Mesendoderm (in vitro differentiated cells): ENCODE measurements around the gene CBFB.

ENCODE experiments used
- DNase-seq: peaks from one replicate; pipeline ENCODE4 v3.0.0; 2013
- H2AK5ac ChIP-seq: 2 replicates; pipeline ENCODE4 v1.6.1; 2013; ENCODE audit warnings: low read length, inconsistent platforms
- H2BK120ac ChIP-seq: 2 replicates; pipeline ENCODE4 v1.6.1; 2013; ENCODE audit warnings: low read depth, mild to moderate bottlenecking, low read length, moderate library complexity, mixed read lengths
- H2BK15ac ChIP-seq: replicated peaks from 2 replicates; pipeline ENCODE4 v1.6.1; 2013; ENCODE audit warnings: low read depth, mild to moderate bottlenecking, moderate library complexity
- H2BK5ac ChIP-seq: 2 replicates; pipeline ENCODE4 v1.6.1; 2013; ENCODE audit warnings: low read length, inconsistent platforms
- H3K18ac ChIP-seq: 2 replicates; pipeline ENCODE4 v1.6.1; 2013; ENCODE audit warnings: mild to moderate bottlenecking, low read length, mixed read lengths
- H3K23ac ChIP-seq: one replicate; pipeline ENCODE4 v1.6.1; 2013; ENCODE audit warnings: low read length
- H3K27ac ChIP-seq: 2 replicates; pipeline ENCODE4 v1.5.1; 2013; ENCODE audit warnings: low read depth, mild to moderate bottlenecking, inconsistent platforms, low read length, moderate library complexity
- H3K27me3 ChIP-seq: 2 replicates; pipeline ENCODE4 v1.6.1; 2013; ENCODE audit warnings: low read length, control low read depth, mild to moderate bottlenecking, inconsistent platforms; ENCODE audit not compliant: insufficient read depth, poor library complexity
- H3K36me3 ChIP-seq: 2 replicates; pipeline ENCODE4 v1.6.1; 2013; ENCODE audit warnings: low read length, inconsistent platforms; ENCODE audit not compliant: control insufficient read depth, insufficient read depth
- H3K4ac ChIP-seq: one replicate; pipeline ENCODE4 v1.6.1; 2013; ENCODE audit warnings: low read depth, mild to moderate bottlenecking, low read length, moderate library complexity
- H3K4me1 ChIP-seq: 2 replicates; pipeline ENCODE4 v1.6.1; 2013; ENCODE audit warnings: low read depth, low read length, inconsistent platforms; ENCODE audit not compliant: control insufficient read depth
- H3K4me2 ChIP-seq: 2 replicates; pipeline ENCODE4 v1.6.1; 2013; ENCODE audit warnings: low read length
- H3K4me3 ChIP-seq: 2 replicates; pipeline ENCODE4 v1.5.1; 2013; ENCODE audit warnings: mild to moderate bottlenecking, low read length
- H3K56ac ChIP-seq: one replicate; pipeline ENCODE4 v1.6.1; 2013; ENCODE audit warnings: low read length
- H3K79me1 ChIP-seq: 2 replicates; pipeline ENCODE4 v1.6.1; 2013; ENCODE audit warnings: low read length, inconsistent platforms
- H3K79me2 ChIP-seq: 2 replicates; pipeline ENCODE4 v1.6.1; 2013; ENCODE audit warnings: mild to moderate bottlenecking, low read length; ENCODE audit not compliant: control insufficient read depth, insufficient read depth
- H3K9ac ChIP-seq: 2 replicates; pipeline ENCODE4 v1.6.1; 2013; ENCODE audit warnings: low read length, inconsistent platforms
- H4K5ac ChIP-seq: one replicate; pipeline ENCODE4 v1.6.1; 2013; ENCODE audit warnings: low read length
- H4K8ac ChIP-seq: one replicate; pipeline ENCODE4 v1.6.1; 2013; ENCODE audit warnings: low read depth, mild to moderate bottlenecking, control low read depth, low read length, moderate library complexity
- WGBS: extraction: QIAGEN DNeasy Blood & Tissue Kit; methylation state at CpG from one replicate; pipeline ENCODE4 v1.1.7; 2013; ENCODE audit warnings: low lambda C conversion rate, missing lambda C conversion rate; ENCODE audit not compliant: insufficient coverage; ENCODE audit errors: extremely low coverage; 5-methylcytosine and 5-hydroxymethylcytosine counted together

The CBFB gene

DNA sequence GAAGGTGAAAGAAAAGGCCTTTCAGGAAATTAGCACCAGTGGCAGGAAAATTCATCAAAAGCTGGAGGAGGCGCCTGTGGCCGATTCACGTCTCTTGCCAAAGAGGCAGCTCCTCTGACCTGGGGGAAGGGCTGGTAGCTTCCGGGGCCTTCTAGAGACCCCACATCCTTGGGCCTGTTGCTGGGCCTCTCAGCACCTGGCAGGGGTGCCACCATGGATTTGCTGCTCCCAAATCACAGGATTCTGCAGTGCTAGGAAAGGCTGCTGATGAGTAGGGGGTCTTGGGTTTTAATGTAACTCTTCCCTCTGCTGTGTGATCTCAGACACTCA lies 11.6 kb upstream of the CBFB start:
- H4K5ac ChIP-seq: no peak overlapping the region
- whole genome bisulfite sequencing: no CpG with 5 or more reads among the region's 4 CpGs
- no peak overlapping the region for H3K23ac ChIP-seq
- H3K79me1 ChIP-seq: no peaks in the 10 kb centered on the region
- DNase-seq: no peak
- no peak overlapping the region for H3K9ac ChIP-seq
- no peak overlapping the region for H3K4me2 ChIP-seq
- no peak overlapping the region for H3K56ac ChIP-seq
- no peaks in the 10 kb centered on the region for H3K79me2 ChIP-seq
- no peak overlapping the region for H3K18ac ChIP-seq
- H3K4me1 ChIP-seq: peaks cover 3% of the 10 kb centered on the region
- H3K36me3 ChIP-seq: no peaks in the 10 kb centered on the region
- H2BK120ac ChIP-seq: no peak overlapping the region
- H3K4me3 ChIP-seq: no peak overlapping the region
- no peak overlapping the region for H3K4ac ChIP-seq
- no peak overlapping the region for H4K8ac ChIP-seq
- no peak overlapping the region for H3K27ac ChIP-seq
- no peak overlapping the region for H2BK5ac ChIP-seq
- no peaks in the 10 kb centered on the region for H3K27me3 ChIP-seq
- H2AK5ac ChIP-seq: no peak overlapping the region
- H2BK15ac ChIP-seq: no peak overlapping the region

DNA sequence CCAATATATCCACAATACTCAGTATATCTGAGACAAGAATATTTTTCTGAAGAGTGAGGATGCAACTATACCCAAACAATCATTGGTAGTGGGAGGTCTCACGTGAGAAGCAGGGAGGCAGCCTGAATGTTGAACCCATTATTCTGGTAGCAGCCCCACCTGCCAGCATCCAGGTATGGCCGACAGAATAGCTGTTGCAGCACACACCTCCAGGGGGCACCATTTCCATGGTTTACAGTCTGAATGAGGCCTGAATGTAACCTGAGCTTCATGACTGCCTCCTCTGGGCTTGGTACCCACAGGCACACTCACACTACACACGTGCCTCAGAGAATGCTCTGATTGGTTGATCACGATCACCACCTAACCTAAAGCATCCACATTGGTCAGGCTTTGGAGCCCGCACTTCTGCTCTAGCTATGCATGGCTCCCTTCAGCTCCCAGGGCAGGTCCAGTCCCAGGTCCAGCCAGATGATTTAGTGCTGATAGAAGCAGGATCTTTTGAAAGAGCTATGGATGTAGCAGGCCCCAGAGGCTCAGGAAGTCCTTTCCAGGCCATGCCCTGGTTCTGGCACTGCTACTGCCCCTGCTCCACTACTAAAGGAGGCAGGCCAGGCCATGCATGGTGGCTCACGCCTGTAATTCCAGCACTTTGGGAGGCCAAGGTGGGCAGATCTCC lies 11.0 kb upstream of the CBFB start:
- no peak overlapping the region for H2BK15ac ChIP-seq
- H3K4me1 ChIP-seq: peaks cover 5% of the 10 kb centered on the region
- no peaks in the 10 kb centered on the region for H3K36me3 ChIP-seq
- no peaks in the 10 kb centered on the region for H3K27me3 ChIP-seq
- H3K79me1 ChIP-seq: no peaks in the 10 kb centered on the region
- no peak overlapping the region for H2BK5ac ChIP-seq
- peak; percentile 99 for DNase-seq
- no peak overlapping the region for H3K4me2 ChIP-seq
- H3K18ac ChIP-seq: no peak overlapping the region
- no peak overlapping the region for H3K23ac ChIP-seq
- no peak overlapping the region for H3K56ac ChIP-seq
- H3K79me2 ChIP-seq: no peaks in the 10 kb centered on the region
- no peak overlapping the region for H2BK120ac ChIP-seq
- no peak overlapping the region for H3K4me3 ChIP-seq
- H4K5ac ChIP-seq: no peak overlapping the region
- H4K8ac ChIP-seq: no peak overlapping the region
- H3K27ac ChIP-seq: no peak overlapping the region
- WGBS: no CpG with 5 or more reads among the region's 6 CpGs
- H2AK5ac ChIP-seq: no peak overlapping the region
- H3K9ac ChIP-seq: no peak overlapping the region
- no peak overlapping the region for H3K4ac ChIP-seq

GRCh38 chr16:67019171-67019570 lies 9.8 kb upstream of the CBFB start:
- Histone ChIP-seq H2BK15ac (no peak overlapping the region), H3K9ac (no peak overlapping the region), H3K79me2 (no peaks in the 10 kb centered on the region), H3K79me1 (no peaks in the 10 kb centered on the region), H3K4ac (no peak overlapping the region), H3K27me3 (no peaks in the 10 kb centered on the region), H3K4me3 (no peak overlapping the region), H2AK5ac (no peak overlapping the region), H2BK5ac (no peak overlapping the region), H3K4me1 (peaks cover 5% of the 10 kb centered on the region), H3K36me3 (no peaks in the 10 kb centered on the region), H3K23ac (no peak overlapping the region), H4K8ac (no peak overlapping the region), H4K5ac (no peak overlapping the region), H3K4me2 (no peak overlapping the region), H2BK120ac (no peak overlapping the region), H3K56ac (no peak overlapping the region), H3K27ac (no peak overlapping the region), H3K18ac (no peak overlapping the region)
- no CpG with 5 or more reads among the region's 8 CpGs for WGBS
- no peak for DNase-seq

DNA sequence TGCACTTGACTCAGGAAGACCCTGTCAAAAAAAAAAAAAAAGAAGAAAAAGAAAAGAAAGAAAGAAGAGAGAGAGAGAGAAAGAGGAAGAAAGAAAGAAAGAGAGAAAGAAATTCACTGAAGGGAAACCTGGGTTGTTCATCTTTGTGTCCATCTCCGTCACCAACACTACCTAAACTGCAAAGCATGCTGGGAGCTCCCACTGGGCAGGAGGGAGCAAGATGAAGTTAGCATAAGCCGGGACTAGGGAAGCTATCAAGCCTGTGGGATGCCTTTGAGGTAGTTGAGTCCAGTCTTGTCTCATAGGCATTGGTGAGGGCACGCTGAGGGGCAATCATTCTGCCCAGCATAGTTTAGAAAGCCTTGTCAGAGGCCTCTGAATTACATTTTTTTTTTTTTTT lies 7.6 kb upstream of the CBFB start:
- Histone ChIP-seq H2BK120ac (no peak overlapping the region), H3K4me3 (no peak overlapping the region), H3K79me1 (no peaks in the 10 kb centered on the region), H3K4me2 (no peak overlapping the region), H3K27me3 (no peaks in the 10 kb centered on the region), H3K18ac (no peak overlapping the region), H3K27ac (no peak overlapping the region), H3K4ac (no peak overlapping the region), H3K36me3 (no peaks in the 10 kb centered on the region), H2BK5ac (no peak overlapping the region), H3K23ac (no peak overlapping the region), H3K79me2 (no peaks in the 10 kb centered on the region), H2BK15ac (no peak overlapping the region), H3K9ac (no peak overlapping the region), H4K5ac (no peak overlapping the region), H3K4me1 (peaks cover 2% of the 10 kb centered on the region), H2AK5ac (no peak overlapping the region), H4K8ac (no peak overlapping the region), H3K56ac (no peak overlapping the region)
- DNase-seq: no peak
- WGBS: no CpG with 5 or more reads among the region's 3 CpGs

GRCh38 chr16:67022531-67023214 lies 6.3 kb upstream of the CBFB start:
- Histone ChIP-seq H3K27ac (peak overlapping the region; percentile 72), H3K79me2 (no peaks in the 10 kb centered on the region)

GRCh38 chr16:67023689-67024088 lies 5.3 kb upstream of the CBFB start:
- no peak overlapping the region for H4K8ac ChIP-seq
- WGBS: no CpG with 5 or more reads among the region's 1 CpG
- no peak overlapping the region for H3K18ac ChIP-seq
- no peaks in the 10 kb centered on the region for H3K79me1 ChIP-seq
- H3K4me1 ChIP-seq: peaks cover 2% of the 10 kb centered on the region
- no peak overlapping the region for H2BK120ac ChIP-seq
- no peak overlapping the region for H2BK5ac ChIP-seq
- H3K27ac ChIP-seq: no peak overlapping the region
- H3K4ac ChIP-seq: no peak overlapping the region
- H3K9ac ChIP-seq: no peak overlapping the region
- H2BK15ac ChIP-seq: no peak overlapping the region
- no peaks in the 10 kb centered on the region for H3K27me3 ChIP-seq
- H3K4me2 ChIP-seq: no peak overlapping the region
- no peak for DNase-seq
- H3K36me3 ChIP-seq: no peaks in the 10 kb centered on the region
- no peak overlapping the region for H3K23ac ChIP-seq
- no peak overlapping the region for H4K5ac ChIP-seq
- no peak overlapping the region for H3K4me3 ChIP-seq
- H3K56ac ChIP-seq: no peak overlapping the region
- no peaks in the 10 kb centered on the region for H3K79me2 ChIP-seq
- H2AK5ac ChIP-seq: no peak overlapping the region

More at GRCh38 chr16:67022531-67023214, 6.3 kb upstream of the CBFB start:
- H3K4me1 ChIP-seq: peaks cover 2% of the 10 kb centered on the region
- H3K23ac ChIP-seq: no peak overlapping the region
- H2BK15ac ChIP-seq: no peak overlapping the region
- H3K56ac ChIP-seq: peak overlapping the region; percentile 22
- peak overlapping the region; percentile 1 for H2BK5ac ChIP-seq
- peak overlapping the region; percentile 31 for H2BK120ac ChIP-seq
- H3K79me1 ChIP-seq: no peaks in the 10 kb centered on the region
- H3K36me3 ChIP-seq: no peaks in the 10 kb centered on the region
- no peak overlapping the region for H4K8ac ChIP-seq
- no peak overlapping the region for H3K18ac ChIP-seq
- no peak overlapping the region for H2AK5ac ChIP-seq
- H3K4ac ChIP-seq: no peak overlapping the region
- H3K9ac ChIP-seq: no peak overlapping the region
- H4K5ac ChIP-seq: no peak overlapping the region
- no peak overlapping the region for H3K4me3 ChIP-seq
- no CpG with 5 or more reads among the region's 4 CpGs for WGBS
- H3K4me2 ChIP-seq: no peak overlapping the region
- DNase-seq: peak; percentile 57
- no peaks in the 10 kb centered on the region for H3K27me3 ChIP-seq
